Measurements from ENCODE around the gene SLC39A6.

Gene SLC39A6, protein sequence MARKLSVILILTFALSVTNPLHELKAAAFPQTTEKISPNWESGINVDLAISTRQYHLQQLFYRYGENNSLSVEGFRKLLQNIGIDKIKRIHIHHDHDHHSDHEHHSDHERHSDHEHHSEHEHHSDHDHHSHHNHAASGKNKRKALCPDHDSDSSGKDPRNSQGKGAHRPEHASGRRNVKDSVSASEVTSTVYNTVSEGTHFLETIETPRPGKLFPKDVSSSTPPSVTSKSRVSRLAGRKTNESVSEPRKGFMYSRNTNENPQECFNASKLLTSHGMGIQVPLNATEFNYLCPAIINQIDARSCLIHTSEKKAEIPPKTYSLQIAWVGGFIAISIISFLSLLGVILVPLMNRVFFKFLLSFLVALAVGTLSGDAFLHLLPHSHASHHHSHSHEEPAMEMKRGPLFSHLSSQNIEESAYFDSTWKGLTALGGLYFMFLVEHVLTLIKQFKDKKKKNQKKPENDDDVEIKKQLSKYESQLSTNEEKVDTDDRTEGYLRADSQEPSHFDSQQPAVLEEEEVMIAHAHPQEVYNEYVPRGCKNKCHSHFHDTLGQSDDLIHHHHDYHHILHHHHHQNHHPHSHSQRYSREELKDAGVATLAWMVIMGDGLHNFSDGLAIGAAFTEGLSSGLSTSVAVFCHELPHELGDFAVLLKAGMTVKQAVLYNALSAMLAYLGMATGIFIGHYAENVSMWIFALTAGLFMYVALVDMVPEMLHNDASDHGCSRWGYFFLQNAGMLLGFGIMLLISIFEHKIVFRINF

GRCh38 chr18:36129300-36130038 is at the start of gene SLC39A6, which contains the start of gene ELP2:
Gene SLC39A6, minus strand, starts transcription at chr18:36129340. Its CDS starts 2,333 bp downstream, at chr18:36127007.
Gene ELP2, plus strand, starts transcription at chr18:36129899. Its CDS starts 35 bp downstream, at chr18:36129934.
- peak; percentile 96 for ATAC-seq
- TF ChIP-seq, protein P1, sequence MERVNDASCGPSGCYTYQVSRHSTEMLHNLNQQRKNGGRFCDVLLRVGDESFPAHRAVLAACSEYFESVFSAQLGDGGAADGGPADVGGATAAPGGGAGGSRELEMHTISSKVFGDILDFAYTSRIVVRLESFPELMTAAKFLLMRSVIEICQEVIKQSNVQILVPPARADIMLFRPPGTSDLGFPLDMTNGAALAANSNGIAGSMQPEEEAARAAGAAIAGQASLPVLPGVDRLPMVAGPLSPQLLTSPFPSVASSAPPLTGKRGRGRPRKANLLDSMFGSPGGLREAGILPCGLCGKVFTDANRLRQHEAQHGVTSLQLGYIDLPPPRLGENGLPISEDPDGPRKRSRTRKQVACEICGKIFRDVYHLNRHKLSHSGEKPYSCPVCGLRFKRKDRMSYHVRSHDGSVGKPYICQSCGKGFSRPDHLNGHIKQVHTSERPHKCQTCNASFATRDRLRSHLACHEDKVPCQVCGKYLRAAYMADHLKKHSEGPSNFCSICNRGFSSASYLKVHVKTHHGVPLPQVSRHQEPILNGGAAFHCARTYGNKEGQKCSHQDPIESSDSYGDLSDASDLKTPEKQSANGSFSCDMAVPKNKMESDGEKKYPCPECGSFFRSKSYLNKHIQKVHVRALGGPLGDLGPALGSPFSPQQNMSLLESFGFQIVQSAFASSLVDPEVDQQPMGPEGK (CRISPR knock-in tag; IDR thresholded peaks at IDR 0.05; ENCODE audit: borderline replicate concordance), result peak; percentile 49; the same call in 1 of the 2 replicates
- TF ChIP-seq ARNTL (CRISPR knock-in tag; IDR thresholded peaks at IDR 0.05; ENCODE audit: borderline replicate concordance, low read depth), result no peak

DNA sequence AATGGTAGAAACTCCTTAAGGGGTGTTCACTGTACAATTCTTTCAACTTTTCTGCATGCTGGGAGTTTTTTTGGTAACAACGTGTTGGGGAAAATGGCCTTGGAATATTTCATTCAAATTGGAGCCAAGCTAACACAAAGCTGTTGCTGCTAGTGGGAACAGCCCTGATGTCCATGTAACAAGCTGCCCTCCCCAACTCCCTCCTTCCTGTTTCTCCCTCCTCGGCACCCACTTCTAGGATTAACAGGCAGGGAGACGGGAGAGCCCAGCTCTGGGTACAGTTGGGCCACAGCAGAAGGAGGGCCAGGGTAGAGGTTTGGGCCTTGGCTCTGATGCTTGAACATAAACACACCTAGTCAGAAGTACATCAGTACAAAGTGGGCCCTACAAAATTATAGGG is 48.8 kb upstream of the SLC39A6 start:
- TF ChIP-seq ZC3H10 (CRISPR knock-in tag; IDR thresholded peaks at IDR 0.05) (no peak), ARNTL (CRISPR knock-in tag; IDR thresholded peaks at IDR 0.05; ENCODE audit: borderline replicate concordance, low read depth) (no peak), TOX (CRISPR knock-in tag; IDR thresholded peaks at IDR 0.05; ENCODE audit: borderline replicate concordance) (no peak), ZNF70 (CRISPR knock-in tag; IDR thresholded peaks at IDR 0.05) (no peak), ISL1 (CRISPR knock-in tag; IDR thresholded peaks at IDR 0.05) (no peak), CREB5 (CRISPR knock-in tag; IDR thresholded peaks at IDR 0.05; ENCODE audit: low read depth) (no peak), CSDC2 (CRISPR knock-in tag; IDR thresholded peaks at IDR 0.05) (no peak), OSR1 (CRISPR knock-in tag; IDR thresholded peaks at IDR 0.05) (no peak), TCF4 (CRISPR knock-in tag; IDR thresholded peaks at IDR 0.05; ENCODE audit: borderline replicate concordance) (no peak), GLIS3 (CRISPR knock-in tag; IDR thresholded peaks at IDR 0.05) (no peak), RARB (CRISPR knock-in tag; IDR thresholded peaks at IDR 0.05) (no peak), ZFP30 (CRISPR knock-in tag; IDR thresholded peaks at IDR 0.05) (no peak), PPARA (CRISPR knock-in tag; IDR thresholded peaks at IDR 0.05; ENCODE audit: borderline replicate concordance) (no peak)
- TF ChIP-seq, protein P1 (CRISPR knock-in tag; IDR thresholded peaks at IDR 0.05; ENCODE audit: borderline replicate concordance), result no peak
- TF ChIP-seq, protein P2, sequence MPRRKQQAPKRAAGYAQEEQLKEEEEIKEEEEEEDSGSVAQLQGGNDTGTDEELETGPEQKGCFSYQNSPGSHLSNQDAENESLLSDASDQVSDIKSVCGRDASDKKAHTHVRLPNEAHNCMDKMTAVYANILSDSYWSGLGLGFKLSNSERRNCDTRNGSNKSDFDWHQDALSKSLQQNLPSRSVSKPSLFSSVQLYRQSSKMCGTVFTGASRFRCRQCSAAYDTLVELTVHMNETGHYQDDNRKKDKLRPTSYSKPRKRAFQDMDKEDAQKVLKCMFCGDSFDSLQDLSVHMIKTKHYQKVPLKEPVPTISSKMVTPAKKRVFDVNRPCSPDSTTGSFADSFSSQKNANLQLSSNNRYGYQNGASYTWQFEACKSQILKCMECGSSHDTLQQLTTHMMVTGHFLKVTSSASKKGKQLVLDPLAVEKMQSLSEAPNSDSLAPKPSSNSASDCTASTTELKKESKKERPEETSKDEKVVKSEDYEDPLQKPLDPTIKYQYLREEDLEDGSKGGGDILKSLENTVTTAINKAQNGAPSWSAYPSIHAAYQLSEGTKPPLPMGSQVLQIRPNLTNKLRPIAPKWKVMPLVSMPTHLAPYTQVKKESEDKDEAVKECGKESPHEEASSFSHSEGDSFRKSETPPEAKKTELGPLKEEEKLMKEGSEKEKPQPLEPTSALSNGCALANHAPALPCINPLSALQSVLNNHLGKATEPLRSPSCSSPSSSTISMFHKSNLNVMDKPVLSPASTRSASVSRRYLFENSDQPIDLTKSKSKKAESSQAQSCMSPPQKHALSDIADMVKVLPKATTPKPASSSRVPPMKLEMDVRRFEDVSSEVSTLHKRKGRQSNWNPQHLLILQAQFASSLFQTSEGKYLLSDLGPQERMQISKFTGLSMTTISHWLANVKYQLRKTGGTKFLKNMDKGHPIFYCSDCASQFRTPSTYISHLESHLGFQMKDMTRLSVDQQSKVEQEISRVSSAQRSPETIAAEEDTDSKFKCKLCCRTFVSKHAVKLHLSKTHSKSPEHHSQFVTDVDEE (CRISPR knock-in tag; IDR thresholded peaks at IDR 0.05), result no peak
- TF ChIP-seq, protein P3, sequence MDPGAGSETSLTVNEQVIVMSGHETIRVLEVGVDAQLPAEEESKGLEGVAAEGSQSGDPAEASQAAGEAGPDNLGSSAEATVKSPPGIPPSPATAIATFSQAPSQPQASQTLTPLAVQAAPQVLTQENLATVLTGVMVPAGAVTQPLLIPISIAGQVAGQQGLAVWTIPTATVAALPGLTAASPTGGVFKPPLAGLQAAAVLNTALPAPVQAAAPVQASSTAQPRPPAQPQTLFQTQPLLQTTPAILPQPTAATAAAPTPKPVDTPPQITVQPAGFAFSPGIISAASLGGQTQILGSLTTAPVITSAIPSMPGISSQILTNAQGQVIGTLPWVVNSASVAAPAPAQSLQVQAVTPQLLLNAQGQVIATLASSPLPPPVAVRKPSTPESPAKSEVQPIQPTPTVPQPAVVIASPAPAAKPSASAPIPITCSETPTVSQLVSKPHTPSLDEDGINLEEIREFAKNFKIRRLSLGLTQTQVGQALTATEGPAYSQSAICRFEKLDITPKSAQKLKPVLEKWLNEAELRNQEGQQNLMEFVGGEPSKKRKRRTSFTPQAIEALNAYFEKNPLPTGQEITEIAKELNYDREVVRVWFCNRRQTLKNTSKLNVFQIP (CRISPR knock-in tag; IDR thresholded peaks at IDR 0.05; ENCODE audit: borderline replicate concordance, low read depth), result no peak
- no peak for ATAC-seq

DNA sequence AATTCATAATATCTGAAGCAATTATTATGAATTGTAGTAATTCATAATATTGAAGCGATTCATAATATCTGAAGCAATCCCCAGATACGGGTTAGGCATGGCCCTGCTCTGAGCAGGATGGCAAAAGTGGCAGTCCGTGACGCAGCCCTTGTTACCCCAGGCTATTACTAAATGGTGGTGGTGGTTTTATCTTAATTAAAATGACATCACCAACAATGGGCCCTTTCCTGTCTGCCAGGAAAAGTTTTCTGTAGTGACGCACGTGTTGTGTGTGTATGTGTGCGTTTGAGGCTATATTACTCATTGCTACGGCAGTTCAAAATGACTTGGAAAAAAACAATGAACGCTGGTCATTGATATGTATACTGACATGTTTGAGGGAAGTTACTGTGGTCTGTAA is 47.6 kb upstream of the SLC39A6 start:
- no peak for ATAC-seq
- TF ChIP-seq CSDC2 (CRISPR knock-in tag; IDR thresholded peaks at IDR 0.05) (no peak), RARB (CRISPR knock-in tag; IDR thresholded peaks at IDR 0.05) (no peak), TCF4 (CRISPR knock-in tag; IDR thresholded peaks at IDR 0.05; ENCODE audit: borderline replicate concordance) (no peak), ZNF8 (CRISPR knock-in tag; IDR thresholded peaks at IDR 0.05) (no peak), PPARA (CRISPR knock-in tag; IDR thresholded peaks at IDR 0.05; ENCODE audit: borderline replicate concordance) (no peak), SNAI2 (CRISPR knock-in tag; IDR thresholded peaks at IDR 0.05) (no peak), ISL1 (CRISPR knock-in tag; IDR thresholded peaks at IDR 0.05) (no peak), ZNF565 (CRISPR knock-in tag; conservative IDR thresholded peaks at IDR 0.05; ENCODE audit: low read depth) (no peak), ZFP3 (CRISPR knock-in tag; IDR thresholded peaks at IDR 0.05) (no peak), BACH2 (CRISPR knock-in tag; IDR thresholded peaks at IDR 0.05; ENCODE audit: borderline replicate concordance) (no peak), ESRRG (CRISPR knock-in tag; IDR thresholded peaks at IDR 0.05) (no peak)
- TF ChIP-seq, protein P3 (CRISPR knock-in tag; IDR thresholded peaks at IDR 0.05; ENCODE audit: borderline replicate concordance, low read depth), result no peak
